Choroid plexus epithelial cell (primary cell): ENCODE data around the gene TSPAN18.

ENCODE experiments used
- DNase-seq: peaks from one replicate; pipeline ENCODE4 v3.0.0-alpha.2; 2010; ENCODE audit warnings: low read depth
- H3K4me3 ChIP-seq: 2 replicates; pipeline ENCODE4 v1.5.1; 2011; ENCODE audit warnings: low read depth, mild to moderate bottlenecking, control low read depth, low read length, moderate library complexity
- CTCF ChIP-seq: conservative IDR thresholded peaks from 2 replicates; pipeline ENCODE4 v1.5.1; 2011; ENCODE audit warnings: low read depth, mild to moderate bottlenecking, control low read depth, inconsistent platforms, low read length, moderate library complexity

TSPAN18 gene

DNA sequence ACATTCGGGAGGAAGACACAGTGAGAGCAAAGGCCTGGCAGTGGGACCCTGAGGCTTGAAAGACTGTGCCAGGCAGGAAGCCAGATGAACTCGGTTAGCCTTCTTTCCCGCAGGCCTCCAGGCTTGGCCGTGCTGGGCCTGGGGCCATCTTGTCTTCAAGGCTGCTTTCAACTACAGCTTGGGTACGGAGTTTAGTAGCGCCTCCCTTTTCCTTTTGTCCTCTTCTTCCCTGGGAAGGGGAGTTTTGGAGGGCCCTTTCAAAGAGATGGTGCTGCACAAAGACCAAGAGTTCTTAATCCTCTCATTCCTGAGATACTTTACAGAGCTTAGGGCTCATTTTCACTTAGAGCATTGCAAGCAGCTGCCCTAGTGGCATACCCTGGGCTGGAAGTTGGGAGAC is 136.5 kb downstream of the TSPAN18 start:
- DNase-seq = no peak
- H3K4me3 ChIP-seq = no peak overlapping the region
- TF ChIP-seq CTCF = no peak

DNA sequence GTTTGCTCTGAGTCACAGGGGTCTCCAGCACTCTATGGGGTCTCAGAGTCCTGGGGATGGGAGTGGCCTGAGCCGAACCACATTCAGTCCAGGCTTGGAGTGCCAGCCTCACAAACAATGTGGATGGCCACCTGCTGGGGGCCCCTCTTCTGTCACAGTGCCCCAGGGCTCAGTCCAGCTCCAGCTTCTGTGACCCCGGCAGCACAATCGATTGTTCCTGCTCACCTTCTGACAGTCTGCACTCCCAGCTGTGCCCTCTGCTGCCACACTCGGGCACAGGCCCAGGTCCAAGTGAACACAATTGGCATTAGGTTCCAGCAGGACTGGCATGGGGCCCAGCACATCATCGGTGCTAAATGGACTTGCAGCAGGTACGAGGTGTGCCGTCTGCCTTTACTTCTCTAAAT is 139.1 kb downstream of the TSPAN18 start:
- DNase-seq = no peak
- H3K4me3 ChIP-seq = no peak overlapping the region
- TF ChIP-seq CTCF = no peak

- DNase-seq = no peak
- H3K4me3 ChIP-seq = no peak overlapping the region
- TF ChIP-seq CTCF = no peak
These were observed 139.5 kb downstream of the TSPAN18 start for GRCh38 chr11:44866286-44866685.

DNA sequence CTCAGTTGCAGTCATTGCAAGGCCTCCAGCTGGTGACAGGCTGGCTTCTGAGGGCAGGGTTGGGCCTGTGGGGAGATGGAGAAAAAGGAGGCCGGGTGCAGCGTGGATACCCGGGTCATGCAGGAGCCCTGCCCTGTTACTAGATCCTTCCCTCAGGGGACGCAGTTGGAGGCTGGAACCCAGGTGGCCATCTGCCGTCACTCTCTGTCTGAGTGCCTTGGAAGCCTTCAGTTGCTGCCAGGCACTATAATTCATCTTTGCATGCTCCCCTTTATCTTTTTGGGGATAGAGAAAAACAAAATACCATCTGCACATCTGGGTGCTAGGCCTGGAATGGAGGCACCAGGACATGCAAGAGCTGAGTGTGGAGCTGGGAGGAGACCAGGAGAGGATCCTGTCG is 141.3 kb downstream of the TSPAN18 start:
- H3K4me3 ChIP-seq = no peak overlapping the region
- TF ChIP-seq CTCF = no peak
- DNase-seq = no peak

DNA sequence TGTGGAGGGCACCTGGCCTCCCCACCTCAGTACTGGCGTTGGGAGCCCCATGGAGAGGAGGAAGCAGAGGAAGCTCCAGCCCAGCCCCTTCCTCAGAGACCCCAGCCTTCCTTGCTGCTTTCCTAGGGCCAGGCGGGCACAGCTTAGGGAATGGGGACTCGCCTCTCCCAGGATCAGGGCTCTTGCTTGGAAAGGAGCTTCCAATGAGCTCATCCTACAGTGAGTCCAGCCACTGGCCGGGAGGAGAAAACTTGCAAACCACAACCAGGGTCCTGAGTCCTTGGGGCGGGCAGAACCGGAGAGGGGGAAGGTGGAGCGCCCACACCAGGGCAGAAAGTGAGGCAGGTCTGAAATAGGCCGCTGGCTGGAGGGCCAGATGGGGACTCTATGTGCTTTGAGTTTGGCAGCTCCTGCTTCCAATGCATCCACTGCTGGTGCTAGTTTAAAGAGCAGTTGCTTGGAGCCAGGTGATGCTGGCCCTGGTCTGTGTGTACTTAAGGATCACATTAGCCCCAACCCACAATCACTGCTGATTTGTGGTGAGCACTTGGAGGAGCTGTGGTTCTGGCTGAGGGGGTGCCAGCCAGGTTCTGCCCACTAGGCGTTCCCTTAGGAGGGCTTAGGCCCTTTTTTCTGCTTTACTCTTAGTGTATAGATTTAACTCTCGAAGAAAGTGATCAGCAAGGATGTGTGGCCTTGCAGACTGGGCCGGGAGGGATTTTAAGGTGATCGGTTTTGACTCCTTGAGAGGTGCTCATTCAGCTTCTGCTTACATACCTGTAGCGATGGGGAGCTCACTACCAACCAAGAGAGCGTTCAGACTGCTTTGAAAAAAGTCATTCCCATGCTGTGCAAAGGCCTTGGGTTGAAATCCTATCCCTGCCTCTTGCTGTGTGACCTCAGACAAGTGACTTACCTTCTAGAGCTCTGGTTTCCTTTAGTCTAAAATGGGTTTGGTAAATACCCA is 142.0 kb downstream of the TSPAN18 start:
- no peak for TF ChIP-seq CTCF
- no peak for DNase-seq
- no peak overlapping the region for H3K4me3 ChIP-seq

- TF ChIP-seq CTCF = no peak
- no peak for DNase-seq
- no peak overlapping the region for H3K4me3 ChIP-seq
These were observed 143.4 kb downstream of the TSPAN18 start for GRCh38 chr11:44870181-44870580.
